ENCODE results near the gene COL27A1. TPM values are rescaled to one million over a fixed set of nuclear protein-coding genes. Genes with fewer than 3 reads are reported as not detected.

COL27A1 gene
- total and polyA plus RNA-seq, 9 of the 15 experiments (the other 6 are each of a cell fraction or from before 2014, with no cell fraction given): 0.07 TPM; not detected in 8

DNA sequence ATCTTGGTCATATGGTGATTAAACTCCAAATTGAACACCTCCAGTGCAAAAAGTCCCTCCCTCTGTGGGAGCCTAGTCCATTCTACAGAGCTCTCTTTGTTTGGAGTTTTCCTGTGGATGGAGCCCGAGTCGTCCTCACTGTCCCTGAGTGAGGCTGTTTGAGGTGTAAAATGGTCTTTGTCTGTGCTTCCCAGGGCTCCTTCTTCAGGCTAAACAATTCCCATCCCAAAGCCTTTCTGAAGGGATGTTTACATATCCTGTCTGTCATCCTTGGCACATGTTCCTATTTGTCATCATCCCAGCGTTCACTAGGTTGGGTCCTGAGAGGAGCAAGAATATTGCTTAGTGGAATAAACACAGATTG lies 68.9 kb downstream of the COL27A1 start:
- Histone ChIP-seq H3K9me1 (ENCODE audit: control insufficient read depth, insufficient read depth, low read length) (no peaks in the 10 kb centered on the region), H3K4me1 (replicated peaks in 1 of 2; ENCODE audit: control insufficient read depth in 2 of 2, insufficient read depth in 2 of 2, low read length in 2 of 2) (no peaks in the 10 kb centered on the region), H2AFZ (ENCODE audit: low read depth, low read length) (no peak overlapping the region), H3K4me2 (ENCODE audit: insufficient read depth, low read length) (no peak overlapping the region), H3K27me3 (ENCODE audit: control insufficient read depth in 2 of 2, insufficient read depth in 2 of 2, low read length in 2 of 2) (peaks cover 12 to 71% of the 10 kb centered on the region in 2 experiments; a peak in 4 of 5 replicates), H3K36me3 (ENCODE audit: control insufficient read depth, insufficient read depth, low read length) (no peaks in the 10 kb centered on the region), H3K9me3 (replicated peaks; ENCODE audit: control insufficient read depth, insufficient read depth, low read depth, low read length) (no peaks in the 10 kb centered on the region), H3K9ac (ENCODE audit: insufficient read depth in 1 of 2, low read depth in 2 of 2, low read length in 2 of 2) (no peak overlapping the region), H3K27ac (ENCODE audit: extremely low read depth, low read depth, low read length) (no peak overlapping the region), H4K20me1 (replicated peaks; ENCODE audit: control insufficient read depth, insufficient read depth, low read length) (peaks cover 9% of the 10 kb centered on the region; the same call in 1 of the 2 replicates), H3K4me3 (no peak overlapping the region), H3K79me2 (ENCODE audit: control insufficient read depth, insufficient read depth, low read length) (no peaks in the 10 kb centered on the region)
- FAIRE-seq: no peak
- ChIA-PET CTCF (ENCODE audit: low intra/inter-chr PET ratio) (no interaction called here), POLR2A (no interaction called here)
- in situ Hi-C loops (cut with MboI): no loop called here
- no peak for DNase-seq (ENCODE audit: extremely low read depth in 1 of 4, low spot score in 3 of 4)
- intact Hi-C loops (cut with micrococcal nuclease): no loop called here
- BruUV-seq (replicated peaks): no TSS peak
- WGBS (ENCODE audit: insufficient coverage, low coverage, missing lambda C conversion rate): 0% methylated on average over 3 of the region's 3 CpGs
- ATAC-seq: no peak
- TF ChIP-seq, protein P1, sequence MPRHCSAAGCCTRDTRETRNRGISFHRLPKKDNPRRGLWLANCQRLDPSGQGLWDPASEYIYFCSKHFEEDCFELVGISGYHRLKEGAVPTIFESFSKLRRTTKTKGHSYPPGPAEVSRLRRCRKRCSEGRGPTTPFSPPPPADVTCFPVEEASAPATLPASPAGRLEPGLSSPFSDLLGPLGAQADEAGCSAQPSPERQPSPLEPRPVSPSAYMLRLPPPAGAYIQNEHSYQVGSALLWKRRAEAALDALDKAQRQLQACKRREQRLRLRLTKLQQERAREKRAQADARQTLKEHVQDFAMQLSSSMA (CRISPR knock-in tag; IDR thresholded peaks at IDR 0.05): no peak
- TF ChIP-seq, protein P2, sequence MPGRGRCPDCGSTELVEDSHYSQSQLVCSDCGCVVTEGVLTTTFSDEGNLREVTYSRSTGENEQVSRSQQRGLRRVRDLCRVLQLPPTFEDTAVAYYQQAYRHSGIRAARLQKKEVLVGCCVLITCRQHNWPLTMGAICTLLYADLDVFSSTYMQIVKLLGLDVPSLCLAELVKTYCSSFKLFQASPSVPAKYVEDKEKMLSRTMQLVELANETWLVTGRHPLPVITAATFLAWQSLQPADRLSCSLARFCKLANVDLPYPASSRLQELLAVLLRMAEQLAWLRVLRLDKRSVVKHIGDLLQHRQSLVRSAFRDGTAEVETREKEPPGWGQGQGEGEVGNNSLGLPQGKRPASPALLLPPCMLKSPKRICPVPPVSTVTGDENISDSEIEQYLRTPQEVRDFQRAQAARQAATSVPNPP (IDR thresholded peaks at IDR 0.05; ENCODE audit: borderline replicate concordance, insufficient read depth, insufficient read length): no peak
- TF ChIP-seq NUFIP1 (IDR thresholded peaks at IDR 0.05; ENCODE audit: partially characterized antibody): no peak
- peak; percentile 78 for TF ChIP-seq FOSL1 (tag; conservative IDR thresholded peaks at IDR 0.05)

All from K562 (cell line).